HG03571 (cell line): ENCODE data around the gene ANXA3.
"Not testable (repeated sequence)": the region's sequence is repeated elsewhere in the genome, so short reads cannot be mapped to it uniquely, and the experiment has no call there.

Source experiments
- ATAC-seq: cut with Tn5 transposase; IDR thresholded peaks from one replicate; pipeline ENCODE4 v1.9.1; 2021; ENCODE audit not compliant: unreplicated experiment

Gene ANXA3

DNA sequence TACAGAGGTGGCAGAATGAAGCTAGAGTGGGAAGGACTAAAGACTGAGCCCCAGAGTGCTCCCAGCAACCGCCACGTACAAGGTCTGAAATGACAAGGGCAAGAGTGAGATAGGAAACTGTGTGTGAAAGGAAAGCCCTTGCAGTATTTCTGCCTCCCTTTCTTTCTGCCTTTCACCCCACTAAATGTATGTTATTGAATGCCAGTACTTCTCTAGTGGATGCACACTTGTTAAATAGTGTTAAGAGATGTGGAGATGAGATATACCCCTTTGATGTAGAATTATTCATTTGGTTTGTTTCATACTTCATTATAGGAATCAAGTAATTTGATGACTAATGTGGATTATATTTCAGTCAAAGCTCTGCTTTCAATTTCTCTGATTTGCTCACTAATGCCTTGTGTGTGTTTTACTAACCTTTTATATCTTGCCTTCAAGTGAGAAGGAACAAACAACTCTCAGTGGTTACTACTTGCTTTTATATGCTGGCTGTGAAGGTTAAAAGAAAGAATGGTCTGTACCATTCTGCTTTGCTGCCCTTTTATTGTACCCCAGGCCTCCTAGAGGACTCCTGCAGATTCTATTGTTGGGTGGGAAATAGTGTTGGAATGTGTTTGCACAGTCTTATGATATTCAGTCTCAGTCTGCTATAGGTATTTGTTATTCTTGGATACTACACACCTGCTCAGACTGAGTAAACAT is 8.0 kb upstream of the ANXA3 start:
- no peak for ATAC-seq

DNA sequence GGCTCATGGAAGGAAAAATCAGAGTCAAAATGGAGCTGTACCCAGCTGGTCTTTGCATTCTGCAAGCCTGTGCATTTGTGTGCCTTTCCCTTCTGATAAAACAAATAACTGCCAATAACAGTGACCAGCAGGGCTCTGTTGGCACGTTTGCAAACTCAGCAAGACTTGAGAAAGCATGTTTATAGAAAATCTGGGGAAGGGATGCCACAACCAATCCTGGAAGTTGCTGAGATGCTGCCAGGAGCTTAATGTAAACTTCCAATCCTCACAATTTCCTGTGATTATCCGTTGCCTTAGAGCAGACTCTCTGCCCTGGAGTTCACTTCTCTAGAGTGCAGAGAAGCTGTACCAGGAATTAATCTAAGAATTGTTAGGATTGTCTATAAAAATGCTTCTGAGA is 6.9 kb upstream of the ANXA3 start:
- ATAC-seq, result no peak

DNA sequence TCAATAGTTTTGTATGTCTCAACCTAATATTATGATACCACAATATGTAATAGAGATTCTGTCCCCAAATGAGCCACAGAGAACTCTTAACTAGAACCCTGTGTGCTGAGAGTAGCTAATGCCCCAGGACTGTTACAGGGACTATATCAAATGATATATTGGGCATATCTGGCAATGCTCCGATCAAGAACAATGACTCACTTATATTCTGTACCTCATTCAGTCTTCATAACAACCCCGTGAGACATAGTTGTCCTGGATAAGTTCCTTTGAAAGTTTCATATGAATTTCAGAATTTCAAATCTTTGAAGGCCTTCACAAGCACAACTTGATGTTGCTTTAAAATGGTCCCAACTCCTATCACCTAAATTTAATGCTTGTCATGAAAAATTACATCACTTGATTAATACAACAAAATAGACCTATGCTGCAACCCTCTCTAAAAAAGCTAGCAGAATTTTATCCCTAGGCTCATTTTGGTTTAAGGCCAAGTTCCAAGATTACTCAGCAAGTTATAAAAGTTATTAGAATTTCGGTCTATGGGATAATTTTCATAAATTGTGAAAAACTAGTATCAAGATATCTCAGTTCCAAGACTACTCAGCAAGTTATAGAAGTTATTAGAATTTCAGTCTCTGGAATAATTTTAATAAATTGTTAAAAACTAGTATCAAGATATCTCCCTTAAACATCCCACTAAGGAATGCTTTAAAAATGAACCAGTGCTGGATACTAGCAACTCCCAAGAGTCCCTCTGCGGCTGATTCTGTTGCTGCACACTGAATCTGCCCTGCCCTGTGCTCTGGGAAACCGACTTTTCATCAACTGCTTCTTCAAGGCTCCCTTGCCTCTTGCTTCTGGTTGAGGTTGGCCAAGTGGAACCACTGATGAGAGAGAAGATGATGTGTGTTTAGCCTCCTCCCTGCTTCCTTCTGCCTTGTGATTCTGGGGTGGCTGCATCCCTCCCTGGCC is 6.0 kb upstream of the ANXA3 start:
- no peak for ATAC-seq

DNA sequence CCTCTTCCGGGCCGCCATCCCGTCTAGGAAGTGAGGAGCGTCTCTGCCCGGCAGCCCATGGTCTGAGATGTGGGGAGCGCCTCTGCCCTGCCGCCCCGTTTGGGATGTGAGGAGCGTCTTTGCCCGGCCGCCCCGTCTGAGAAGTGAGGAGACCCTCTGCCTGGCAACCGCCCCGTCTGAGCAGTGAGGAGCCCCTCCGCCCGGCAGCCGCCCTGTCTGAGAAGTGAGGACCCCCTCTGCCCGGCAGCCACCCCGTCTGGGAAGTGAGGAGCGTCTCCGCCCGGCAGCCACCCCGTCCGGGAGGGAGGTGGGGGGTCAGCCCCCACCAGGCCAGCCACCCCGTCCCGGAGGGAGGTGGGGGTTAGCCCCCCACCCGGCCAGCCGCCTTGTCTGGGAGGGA is 3.7 kb upstream of the ANXA3 start:
- not testable (repeated sequence) for ATAC-seq

DNA sequence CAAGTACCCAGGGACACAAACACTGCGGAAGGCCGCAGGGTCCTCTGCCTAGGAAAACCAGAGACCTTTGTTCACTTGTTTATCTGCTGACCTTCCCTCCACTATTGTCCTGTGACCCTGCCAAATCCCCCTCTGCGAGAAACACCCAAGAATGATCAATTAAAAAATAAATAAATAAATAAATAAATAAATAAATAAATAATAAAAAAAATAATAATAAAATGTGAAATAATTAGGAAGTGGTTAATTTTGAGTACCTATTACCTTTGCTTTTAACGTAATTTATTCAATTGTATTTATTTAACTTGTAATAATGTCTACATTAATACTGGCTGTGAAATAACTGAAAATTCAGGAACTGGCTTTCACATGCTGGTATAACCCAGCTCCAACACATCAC is 2.7 kb upstream of the ANXA3 start:
- ATAC-seq, result not testable (repeated sequence)

DNA sequence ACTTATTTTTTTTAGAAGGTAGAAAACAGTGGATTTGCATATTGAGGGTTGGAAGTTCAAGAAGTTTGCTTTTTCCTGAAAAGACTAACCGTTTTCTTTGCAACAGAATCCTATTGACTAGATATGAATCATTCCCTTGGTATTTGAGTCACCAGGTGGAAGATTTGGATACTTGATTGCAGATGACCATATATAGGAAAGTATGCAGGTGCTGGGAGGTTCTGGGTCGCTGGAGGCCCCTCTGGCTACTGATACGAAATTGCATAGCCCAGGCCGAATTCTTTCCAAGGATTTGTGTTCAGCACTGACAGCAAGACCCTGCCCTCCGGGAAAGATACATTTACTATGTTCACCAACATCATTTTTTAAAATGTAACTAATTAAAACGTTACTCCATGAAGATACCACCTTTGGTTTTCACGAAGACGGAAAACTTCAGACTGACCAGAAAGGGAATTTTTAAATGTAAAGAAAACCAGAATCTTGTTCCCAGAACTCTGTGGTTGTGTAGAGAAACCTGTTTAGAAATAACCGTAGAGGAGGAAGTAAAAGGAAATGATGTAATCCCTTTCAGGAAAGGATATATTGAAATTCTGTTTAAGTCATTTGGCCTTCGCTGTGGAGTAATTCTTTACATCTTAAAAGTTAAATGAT is 946 bp downstream of the ANXA3 start:
- ATAC-seq, result no peak

DNA sequence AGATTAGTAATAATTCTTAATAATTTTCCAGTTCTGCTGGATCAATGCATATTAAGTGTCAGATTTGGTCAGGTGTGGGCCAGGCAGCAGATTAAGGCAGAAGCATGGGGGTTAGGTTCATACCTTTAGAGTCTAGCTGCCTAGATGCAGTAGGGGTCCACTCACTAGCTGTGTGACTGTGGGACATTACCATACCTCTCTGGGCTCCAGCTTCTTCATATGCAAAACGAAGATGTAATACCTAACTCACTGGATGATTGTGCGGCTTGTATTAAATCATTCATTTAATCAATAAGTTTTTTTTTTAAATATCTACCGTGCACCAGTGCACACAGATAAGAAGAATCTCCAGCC is 1.4 kb downstream of the ANXA3 start:
- ATAC-seq, result no peak

DNA sequence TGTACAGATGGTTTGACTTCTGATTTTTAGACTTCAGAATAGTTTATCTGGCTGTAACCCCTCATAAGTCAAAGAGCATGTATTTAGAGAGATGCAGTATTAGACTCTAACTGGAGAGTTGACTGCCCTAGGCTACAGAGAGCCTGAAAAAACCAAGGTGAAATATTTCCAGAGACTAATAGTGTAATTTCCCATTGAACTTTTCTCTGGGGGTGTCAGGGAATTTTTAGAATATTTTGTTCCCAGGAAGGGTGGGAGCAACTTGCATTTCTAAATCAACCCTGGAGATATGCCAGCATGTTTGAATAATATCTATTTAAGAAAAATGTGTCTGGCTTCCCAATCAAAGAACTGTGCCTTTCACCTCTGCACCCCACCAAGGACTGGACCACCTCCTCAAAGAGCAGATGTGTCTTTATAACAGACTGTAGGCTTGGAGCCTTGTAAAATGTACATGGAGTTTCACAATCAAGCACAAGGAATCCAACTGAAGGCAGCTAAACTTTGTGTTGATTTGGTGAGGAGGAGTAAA is 2.0 kb downstream of the ANXA3 start:
- no peak for ATAC-seq

DNA sequence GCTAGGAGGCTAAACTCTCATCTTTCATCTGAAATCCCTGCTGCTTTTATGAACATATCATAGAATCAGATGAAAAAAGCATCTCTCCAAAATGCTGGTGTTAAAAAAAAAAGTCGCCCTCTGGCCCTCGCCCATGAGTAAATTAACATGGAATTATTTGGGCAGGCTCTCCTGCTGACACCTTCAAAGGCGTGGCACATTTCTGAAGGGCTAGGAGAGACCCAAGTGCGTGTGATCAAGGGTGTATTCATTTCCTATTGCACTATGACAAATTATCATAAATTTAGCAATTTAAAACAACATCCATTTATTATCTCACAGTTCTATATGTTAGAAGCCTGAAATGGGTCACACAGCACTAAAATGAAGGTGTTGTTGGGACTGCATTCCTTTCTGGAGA is 5.1 kb downstream of the ANXA3 start:
- ATAC-seq, result no peak

DNA sequence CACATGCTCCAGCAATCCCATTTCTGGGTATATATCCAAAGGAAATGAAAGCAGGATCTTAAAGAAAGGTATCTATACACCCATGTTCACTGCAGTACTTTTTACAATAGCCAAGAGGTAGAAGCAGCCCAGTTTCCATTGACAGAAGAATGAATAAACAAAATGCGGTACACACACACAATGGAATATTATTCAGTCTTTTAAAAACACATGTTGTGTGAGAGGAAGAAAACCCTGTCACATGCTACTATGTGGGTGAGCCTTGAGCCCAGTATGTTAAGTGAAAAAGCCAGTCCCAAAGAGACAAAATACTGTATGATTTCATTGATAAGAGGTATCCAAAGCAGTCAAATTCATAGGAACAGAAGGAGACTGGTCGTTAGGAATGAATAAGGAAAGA is 6.3 kb downstream of the ANXA3 start:
- no peak for ATAC-seq

DNA sequence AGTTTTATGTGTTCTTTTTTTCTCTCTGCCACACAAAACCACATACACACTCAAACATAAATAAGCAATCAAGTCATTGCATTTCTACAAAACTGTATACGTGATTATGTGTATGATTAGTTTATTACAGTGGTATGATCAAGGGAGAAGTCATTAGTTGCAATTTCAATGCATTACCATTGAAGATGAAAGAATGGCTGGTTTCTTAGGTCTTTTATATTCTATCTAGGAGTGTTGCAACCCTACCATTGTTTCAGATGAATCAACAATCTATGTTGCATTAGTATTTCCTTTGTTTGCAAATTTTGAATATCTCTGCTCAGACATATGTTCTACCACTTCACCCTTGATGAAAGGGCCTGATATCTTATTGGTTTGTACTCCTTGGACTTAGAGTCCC is 6.8 kb downstream of the ANXA3 start:
- ATAC-seq, result no peak

DNA sequence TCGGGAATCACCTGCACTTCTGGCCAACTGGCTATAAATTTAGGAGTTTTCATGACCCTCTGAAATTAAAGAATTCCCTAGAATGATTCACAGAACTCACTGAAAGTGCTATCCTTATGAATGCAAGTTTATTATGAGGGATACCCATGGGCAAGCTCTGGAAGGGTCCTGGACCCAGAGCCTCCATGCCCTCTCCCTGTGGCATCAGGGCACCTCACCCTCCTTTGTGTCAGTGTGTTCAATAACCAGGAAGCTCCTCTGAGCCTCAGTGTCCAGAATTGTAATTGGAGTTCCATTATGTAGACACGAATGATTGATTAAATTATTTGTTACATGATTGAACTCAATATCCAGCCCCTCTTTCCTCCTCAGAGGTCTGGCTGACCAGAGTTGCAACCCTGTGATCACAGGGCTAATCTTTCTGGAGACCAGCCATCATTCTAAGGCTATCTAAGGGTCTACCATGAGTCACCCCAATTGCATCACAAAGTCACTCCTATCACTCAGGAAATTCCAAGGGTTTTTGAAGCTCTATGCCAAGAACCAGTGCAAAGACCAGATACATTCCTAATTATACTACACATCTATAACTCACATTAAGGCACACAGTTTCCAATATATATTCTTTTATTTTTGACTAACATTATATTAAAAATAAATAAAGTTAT is 8.9 kb downstream of the ANXA3 start:
- ATAC-seq, result no peak

DNA sequence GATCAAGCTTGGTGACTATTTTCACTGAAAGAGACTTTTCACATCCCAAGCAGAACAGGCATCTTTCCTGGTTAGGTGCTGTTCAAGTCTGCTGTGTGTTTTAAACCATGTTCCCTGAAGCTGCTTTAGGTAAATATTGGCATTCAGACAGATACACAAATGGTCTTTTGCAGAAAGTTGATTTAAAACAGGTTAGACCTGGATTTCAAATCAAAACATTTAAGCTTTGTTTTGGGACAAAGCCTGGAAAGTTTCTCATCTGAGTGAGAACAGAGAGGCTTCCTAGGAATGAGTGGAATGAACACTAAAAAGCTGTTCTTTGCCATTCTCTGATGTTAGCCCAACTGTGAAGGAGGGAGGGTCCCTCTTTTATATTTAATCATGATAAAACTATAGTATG is 10.1 kb downstream of the ANXA3 start:
- no peak for ATAC-seq

DNA sequence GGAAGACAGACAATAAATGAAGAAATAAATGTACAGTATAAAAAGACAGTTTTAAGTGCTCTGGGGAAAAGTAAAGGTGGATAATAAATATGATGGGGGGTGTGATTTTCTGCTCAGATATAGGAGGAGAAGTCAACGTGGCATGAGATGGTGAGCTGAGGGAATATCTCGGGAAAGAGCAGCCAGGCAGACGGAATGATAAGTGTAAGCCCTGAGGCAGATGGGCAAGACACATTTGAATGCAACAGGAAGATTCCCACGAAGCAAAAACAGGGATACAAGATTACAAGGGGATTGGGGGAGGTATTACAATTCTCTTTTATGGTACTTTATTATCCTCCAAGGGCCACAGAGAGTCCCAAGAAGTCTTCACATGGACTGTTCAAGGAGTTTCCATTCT is 11.1 kb downstream of the ANXA3 start:
- no peak for ATAC-seq

DNA sequence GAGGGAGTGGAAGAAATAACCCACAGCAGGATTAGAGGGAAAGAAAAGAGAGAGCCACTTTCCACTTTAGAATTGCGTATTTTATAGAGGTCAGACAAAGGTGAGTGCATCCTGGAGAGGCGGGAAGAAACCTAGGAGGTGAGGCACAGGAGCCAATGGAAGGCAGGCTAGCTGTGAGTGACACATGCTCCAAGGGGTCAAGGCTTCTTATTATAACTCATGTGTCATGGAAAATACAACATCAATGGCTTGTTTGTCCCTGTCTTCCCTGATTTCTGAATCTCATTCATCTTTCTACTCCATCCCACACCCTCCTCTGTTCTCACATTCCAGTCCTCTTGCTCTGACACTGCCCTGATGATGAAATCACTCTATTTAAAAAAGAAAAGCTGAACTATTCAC is 14.4 kb downstream of the ANXA3 start:
- no peak for ATAC-seq

DNA sequence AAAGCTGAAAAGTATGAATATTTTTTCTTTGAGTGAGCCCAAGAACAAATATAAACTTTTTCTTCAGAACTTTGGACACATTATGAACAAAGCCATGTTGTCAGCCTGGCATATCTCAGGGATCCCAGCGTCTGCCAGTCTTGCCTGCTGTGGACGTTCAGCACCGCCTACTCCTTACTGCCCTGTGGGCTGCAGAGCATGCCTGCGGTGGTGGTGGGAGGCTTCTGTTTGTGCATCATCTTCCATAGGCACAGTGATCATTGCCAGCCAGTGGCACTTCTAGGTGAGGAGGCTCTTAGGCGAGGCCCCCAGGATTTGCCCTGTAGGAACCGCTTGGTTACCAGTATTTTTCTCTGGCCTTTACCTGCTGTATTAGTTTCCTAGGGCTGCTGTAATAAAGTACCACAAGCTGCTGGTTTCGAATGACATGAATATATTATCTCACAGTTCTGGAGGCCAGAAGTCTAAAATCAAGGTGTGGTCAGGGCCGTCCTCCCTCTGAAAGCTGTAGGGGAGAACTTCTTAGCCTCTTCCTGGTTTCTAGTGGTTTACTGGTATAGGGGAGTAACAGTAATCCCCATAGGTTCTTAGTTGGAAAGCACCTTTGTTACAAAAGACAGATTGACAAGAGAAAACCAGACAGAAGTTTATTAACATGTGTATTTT is 15.4 kb downstream of the ANXA3 start:
- peak; percentile 63 for ATAC-seq

DNA sequence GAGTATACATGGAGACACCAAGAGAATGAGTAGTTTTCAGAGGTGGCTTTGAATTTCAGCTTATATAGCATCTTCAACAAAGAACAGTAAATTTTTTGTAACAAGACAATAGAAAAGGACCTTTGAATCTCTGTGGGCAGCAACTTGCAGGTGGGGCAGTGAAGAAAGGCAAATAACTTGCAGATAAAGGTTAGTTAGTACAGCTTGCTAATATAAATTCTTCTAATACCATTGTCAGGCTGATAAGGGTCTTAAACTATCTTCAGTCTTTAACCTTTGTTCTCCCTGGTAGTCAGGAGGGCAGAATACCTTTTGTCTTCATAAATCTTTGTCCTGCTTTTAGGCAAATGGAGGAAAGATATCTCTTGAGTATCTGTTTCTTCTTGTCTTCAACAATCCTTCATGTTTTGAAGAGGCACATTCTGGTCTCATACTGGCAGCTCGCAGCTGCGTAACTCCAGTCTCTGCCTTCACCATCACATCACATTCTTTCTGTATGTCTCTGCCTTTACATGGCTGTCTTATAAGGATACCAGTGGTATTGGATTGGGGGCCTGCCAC is 16.0 kb downstream of the ANXA3 start:
- no peak for ATAC-seq

DNA sequence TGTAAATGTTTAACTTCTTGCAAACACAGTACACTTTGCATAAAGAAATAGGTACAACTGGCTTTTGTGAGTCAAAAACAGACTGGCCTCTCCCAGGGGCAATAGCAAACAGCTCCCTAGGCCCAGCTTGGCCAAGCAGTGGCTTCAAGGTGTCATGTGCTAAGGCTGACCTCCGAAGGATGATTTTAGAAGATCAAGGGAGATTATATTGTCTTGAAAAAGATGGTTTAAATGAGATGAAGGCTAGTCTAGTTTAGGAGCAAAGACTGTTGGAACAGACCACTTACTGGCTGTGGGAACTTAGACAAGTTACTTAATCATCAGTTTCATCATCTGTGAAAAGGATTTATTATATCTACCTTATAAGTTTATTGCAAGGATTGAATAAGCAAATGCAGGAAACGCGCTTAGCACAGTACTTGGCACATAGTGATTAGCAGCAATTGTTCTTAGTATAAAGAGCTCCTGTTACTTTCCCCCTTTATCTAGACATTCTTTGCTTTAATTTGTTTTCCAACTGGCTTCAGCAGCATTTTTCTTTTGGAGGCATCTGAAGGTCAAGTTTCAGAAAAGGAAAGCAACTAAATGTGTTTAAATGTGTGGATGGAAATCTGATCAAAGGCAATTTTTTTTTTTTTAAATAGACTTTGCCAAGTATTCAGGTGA is 17.2 kb downstream of the ANXA3 start:
- peak; percentile 73 for ATAC-seq

DNA sequence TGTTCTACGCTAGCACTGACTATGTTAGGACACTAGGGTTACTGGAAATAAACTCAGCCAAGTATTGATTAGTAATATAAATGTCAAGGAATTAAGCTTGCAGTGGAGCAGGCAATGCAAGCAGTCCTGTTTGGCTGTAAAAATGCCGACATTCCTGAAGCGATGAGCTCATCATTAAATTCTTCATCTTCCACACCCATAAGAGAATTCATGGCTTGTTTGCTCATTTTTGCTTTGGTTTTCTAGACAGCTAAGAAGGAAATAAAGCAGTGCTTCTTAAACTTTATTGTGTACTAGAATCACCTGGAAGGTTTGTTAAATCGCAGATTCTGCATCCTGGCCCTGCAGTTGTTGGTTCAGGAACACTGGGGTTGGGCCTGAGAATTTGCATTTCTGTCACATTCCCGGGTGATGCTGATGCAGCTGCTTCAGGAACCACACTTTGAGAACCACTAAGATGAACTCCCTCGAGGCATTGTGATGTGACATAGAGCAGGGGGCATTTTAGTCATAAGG is 17.8 kb downstream of the ANXA3 start:
- no peak for ATAC-seq
